ENCODE measurements around the gene BRK1.
"Not testable (repeated sequence)": the region's sequence is repeated elsewhere in the genome, so short reads cannot be mapped to it uniquely, and the experiment has no call there.

BRK1 gene

GRCh38 chr3:10149226-10149625 is 33.8 kb downstream of the BRK1 start:
- no peak overlapping the region for H3K27ac ChIP-seq
- TF ChIP-seq, protein P1, sequence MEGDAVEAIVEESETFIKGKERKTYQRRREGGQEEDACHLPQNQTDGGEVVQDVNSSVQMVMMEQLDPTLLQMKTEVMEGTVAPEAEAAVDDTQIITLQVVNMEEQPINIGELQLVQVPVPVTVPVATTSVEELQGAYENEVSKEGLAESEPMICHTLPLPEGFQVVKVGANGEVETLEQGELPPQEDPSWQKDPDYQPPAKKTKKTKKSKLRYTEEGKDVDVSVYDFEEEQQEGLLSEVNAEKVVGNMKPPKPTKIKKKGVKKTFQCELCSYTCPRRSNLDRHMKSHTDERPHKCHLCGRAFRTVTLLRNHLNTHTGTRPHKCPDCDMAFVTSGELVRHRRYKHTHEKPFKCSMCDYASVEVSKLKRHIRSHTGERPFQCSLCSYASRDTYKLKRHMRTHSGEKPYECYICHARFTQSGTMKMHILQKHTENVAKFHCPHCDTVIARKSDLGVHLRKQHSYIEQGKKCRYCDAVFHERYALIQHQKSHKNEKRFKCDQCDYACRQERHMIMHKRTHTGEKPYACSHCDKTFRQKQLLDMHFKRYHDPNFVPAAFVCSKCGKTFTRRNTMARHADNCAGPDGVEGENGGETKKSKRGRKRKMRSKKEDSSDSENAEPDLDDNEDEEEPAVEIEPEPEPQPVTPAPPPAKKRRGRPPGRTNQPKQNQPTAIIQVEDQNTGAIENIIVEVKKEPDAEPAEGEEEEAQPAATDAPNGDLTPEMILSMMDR (conservative IDR thresholded peaks at IDR 0.05), result no peak

GRCh38 chr3:10150987-10151386 is 35.5 kb downstream of the BRK1 start:
- TF ChIP-seq, protein P1 (conservative IDR thresholded peaks at IDR 0.05), result no peak
- no peak overlapping the region for H3K27ac ChIP-seq

- TF ChIP-seq, protein P1 (conservative IDR thresholded peaks at IDR 0.05), result no peak
- H3K27ac ChIP-seq, result no peak overlapping the region
Measured at GRCh38 chr3:10154335-10155122, 39.1 kb downstream of the BRK1 start.

DNA sequence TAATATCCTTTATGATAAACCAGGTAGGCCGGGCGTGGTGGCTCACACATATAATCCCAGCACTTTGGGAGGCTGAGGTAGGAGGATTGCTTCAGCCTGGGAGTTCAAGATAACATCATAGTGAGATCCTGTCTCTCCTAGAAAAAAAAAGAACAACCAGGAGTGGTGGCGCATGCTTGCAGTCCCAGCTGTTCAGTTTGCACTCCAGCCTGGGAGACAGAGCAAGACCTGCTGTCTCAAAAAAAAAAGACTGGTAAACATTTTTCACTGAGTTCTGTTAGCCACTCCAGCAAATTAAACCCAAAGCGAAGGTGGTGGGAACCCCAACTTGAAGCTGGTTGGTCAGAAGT is 39.6 kb downstream of the BRK1 start:
- no peak overlapping the region for H3K27ac ChIP-seq
- TF ChIP-seq, protein P1 (conservative IDR thresholded peaks at IDR 0.05), result no peak

- H3K27ac ChIP-seq, result no peak overlapping the region
- TF ChIP-seq, protein P1 (conservative IDR thresholded peaks at IDR 0.05), result no peak
Measured at GRCh38 chr3:10155658-10156057, 40.2 kb downstream of the BRK1 start.

GRCh38 chr3:10157031-10157430 is 41.6 kb downstream of the BRK1 start:
- TF ChIP-seq, protein P1 (conservative IDR thresholded peaks at IDR 0.05), result no peak
- H3K27ac ChIP-seq, result no peak overlapping the region

- not testable (repeated sequence) for H3K27ac ChIP-seq
Measured at GRCh38 chr3:10158555-10158954, 43.1 kb downstream of the BRK1 start.

GRCh38 chr3:10160346-10160745 is 44.9 kb downstream of the BRK1 start:
- TF ChIP-seq, protein P1 (conservative IDR thresholded peaks at IDR 0.05), result no peak
- H3K27ac ChIP-seq, result no peak overlapping the region
